HG03432 (cell line): ENCODE measurements around the gene DLGAP1.
"Not testable (repeated sequence)": the region's sequence is repeated elsewhere in the genome, so short reads cannot be mapped to it uniquely, and the experiment has no call there.

Source experiments
- ATAC-seq: cut with Tn5 transposase; IDR thresholded peaks from one replicate; pipeline ENCODE4 v1.9.1; 2021; ENCODE audit warnings: mild to moderate bottlenecking, moderate library complexity; ENCODE audit not compliant: unreplicated experiment

Gene DLGAP1

GRCh38 chr18:3710712-3711301, 744.3 kb downstream of the DLGAP1 start:
- ATAC-seq = no peak

- no peak for ATAC-seq
These were observed 745.9 kb downstream of the DLGAP1 start for GRCh38 chr18:3709205-3709604.

GRCh38 chr18:3706279-3707097, 748.6 kb downstream of the DLGAP1 start:
- ATAC-seq = no peak

GRCh38 chr18:3704556-3705344, 750.4 kb downstream of the DLGAP1 start:
- no peak for ATAC-seq

GRCh38 chr18:3703732-3704176, 751.4 kb downstream of the DLGAP1 start:
- ATAC-seq = no peak

GRCh38 chr18:3699707-3700567, 755.2 kb downstream of the DLGAP1 start:
- ATAC-seq = not testable (repeated sequence)

- ATAC-seq = not testable (repeated sequence)
These were observed 760.9 kb downstream of the DLGAP1 start for GRCh38 chr18:3694030-3694778.

GRCh38 chr18:3693410-3693809, 761.7 kb downstream of the DLGAP1 start:
- no peak for ATAC-seq

- no peak for ATAC-seq
These were observed 762.4 kb downstream of the DLGAP1 start for GRCh38 chr18:3692691-3693090.

GRCh38 chr18:3692113-3692621, 762.9 kb downstream of the DLGAP1 start:
- ATAC-seq = no peak

GRCh38 chr18:3691705-3692104, 763.4 kb downstream of the DLGAP1 start:
- ATAC-seq = no peak

GRCh38 chr18:3690764-3691066, 764.4 kb downstream of the DLGAP1 start:
- ATAC-seq = no peak

- ATAC-seq = no peak
These were observed 764.9 kb downstream of the DLGAP1 start for GRCh38 chr18:3689986-3690763.

- no peak for ATAC-seq
These were observed 766.0 kb downstream of the DLGAP1 start for GRCh38 chr18:3689091-3689490.

- ATAC-seq = no peak
These were observed 766.4 kb downstream of the DLGAP1 start for GRCh38 chr18:3688690-3689089.

GRCh38 chr18:3683483-3683882, 771.6 kb downstream of the DLGAP1 start:
- ATAC-seq = no peak

GRCh38 chr18:3682061-3682460, 773.0 kb downstream of the DLGAP1 start:
- no peak for ATAC-seq

- no peak for ATAC-seq
These were observed 775.9 kb downstream of the DLGAP1 start for GRCh38 chr18:3679241-3679640.

GRCh38 chr18:3675994-3676393, 779.1 kb downstream of the DLGAP1 start:
- no peak for ATAC-seq
